ENCODE results near the gene FGFR3.

Gene FGFR3
- long read RNA-seq, donor 1, full-length matches to known transcripts, result 6 of 21 reads
- long read RNA-seq, donor 1, partial matches to known transcripts, result 15 of 21 reads
- long read RNA-seq, donor 1, other reads (novel, unspliced or antisense), result 0 of 21 reads
- long read RNA-seq, donor 2, full-length matches to known transcripts, result 3 of 16 reads
- long read RNA-seq, donor 2, partial matches to known transcripts, result 13 of 16 reads
- long read RNA-seq, donor 2, other reads (novel, unspliced or antisense), result 0 of 16 reads
- long read RNA-seq, donor 3, full-length matches to known transcripts, result 3 of 13 reads
- long read RNA-seq, donor 3, partial matches to known transcripts, result 10 of 13 reads
- long read RNA-seq, donor 3, other reads (novel, unspliced or antisense), result 0 of 13 reads
- long read RNA-seq, donor 4, full-length matches to known transcripts, result 3 of 20 reads
- long read RNA-seq, donor 4, partial matches to known transcripts, result 17 of 20 reads
- long read RNA-seq, donor 4, other reads (novel, unspliced or antisense), result 0 of 20 reads
- long read RNA-seq, donor 5, full-length matches to known transcripts, result 7 of 40 reads
- long read RNA-seq, donor 5, partial matches to known transcripts, result 33 of 40 reads
- long read RNA-seq, donor 5, other reads (novel, unspliced or antisense), result 0 of 40 reads
- long read RNA-seq, donor 6, full-length matches to known transcripts, result 5 of 56 reads
- long read RNA-seq, donor 6, partial matches to known transcripts, result 51 of 56 reads
- long read RNA-seq, donor 6, other reads (novel, unspliced or antisense), result 0 of 56 reads
- long read RNA-seq, donor 7, full-length matches to known transcripts, result 8 of 49 reads
- long read RNA-seq, donor 7, partial matches to known transcripts, result 41 of 49 reads
- long read RNA-seq, donor 7, other reads (novel, unspliced or antisense), result 0 of 49 reads
- long read RNA-seq, donor 8, full-length matches to known transcripts, result 6 of 18 reads
- long read RNA-seq, donor 8, partial matches to known transcripts, result 12 of 18 reads
- long read RNA-seq, donor 8, other reads (novel, unspliced or antisense), result 0 of 18 reads

DNA sequence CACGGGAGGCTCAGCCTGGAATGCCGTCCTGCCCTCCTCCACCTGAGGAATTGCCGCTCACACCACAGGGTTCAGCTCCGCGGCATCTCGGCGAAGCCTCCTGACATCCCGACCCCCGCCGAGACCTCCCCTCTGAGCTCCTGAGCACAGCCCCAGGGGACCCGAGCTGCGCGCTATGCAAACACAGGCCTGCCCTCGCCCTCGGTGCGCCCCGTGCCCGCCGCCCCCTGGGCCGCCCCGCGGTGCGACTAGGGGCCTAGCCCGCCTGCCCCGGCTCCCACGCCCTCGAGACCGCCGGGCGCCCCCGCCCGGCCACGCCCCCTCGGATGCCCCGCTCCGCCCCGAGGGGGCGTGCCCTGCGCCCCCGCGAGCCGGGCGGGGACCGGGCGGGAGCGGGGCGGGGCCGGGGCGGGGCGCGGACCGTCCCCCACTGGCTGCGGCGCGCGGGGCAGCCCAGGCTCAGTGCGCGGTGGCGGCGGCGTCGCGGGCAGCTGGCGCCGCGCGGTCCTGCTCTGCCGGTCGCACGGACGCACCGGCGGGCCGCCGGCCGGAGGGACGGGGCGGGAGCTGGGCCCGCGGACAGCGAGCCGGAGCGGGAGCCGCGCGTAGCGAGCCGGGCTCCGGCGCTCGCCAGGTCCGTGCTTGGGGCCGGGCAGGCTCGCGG lies at the start of gene FGFR3:
Gene FGFR3, plus strand, starts transcription at position 462 of the 664 bp plus-strand sequence. CDS start 642 bp downstream, outside the sequence.
- peak; percentile 82 for DNase-seq

DNA sequence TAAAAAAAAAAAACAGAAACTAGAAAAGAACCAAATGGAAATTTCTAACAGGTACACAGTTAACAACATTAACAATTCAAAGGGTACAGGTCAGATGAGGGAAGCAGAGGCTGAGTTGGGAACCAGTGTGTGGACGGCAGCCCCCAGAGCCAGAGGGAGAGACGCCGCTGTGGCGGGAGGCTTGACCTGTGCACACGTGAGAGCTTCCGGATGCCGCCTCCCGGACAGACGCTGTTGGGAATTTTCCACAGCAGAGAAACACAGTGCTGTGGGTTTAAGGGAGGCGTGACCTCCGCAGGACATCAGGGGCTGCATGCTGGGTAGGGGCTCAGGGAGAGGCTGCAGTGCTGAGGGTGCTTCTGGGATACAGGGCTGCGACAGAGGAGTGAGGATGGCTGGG lies 49.5 kb upstream of the FGFR3 start:
- DNase-seq, result no peak

- no peak for DNase-seq
These were observed 49.1 kb upstream of the FGFR3 start for GRCh38 chr4:1743975-1744374.

DNA sequence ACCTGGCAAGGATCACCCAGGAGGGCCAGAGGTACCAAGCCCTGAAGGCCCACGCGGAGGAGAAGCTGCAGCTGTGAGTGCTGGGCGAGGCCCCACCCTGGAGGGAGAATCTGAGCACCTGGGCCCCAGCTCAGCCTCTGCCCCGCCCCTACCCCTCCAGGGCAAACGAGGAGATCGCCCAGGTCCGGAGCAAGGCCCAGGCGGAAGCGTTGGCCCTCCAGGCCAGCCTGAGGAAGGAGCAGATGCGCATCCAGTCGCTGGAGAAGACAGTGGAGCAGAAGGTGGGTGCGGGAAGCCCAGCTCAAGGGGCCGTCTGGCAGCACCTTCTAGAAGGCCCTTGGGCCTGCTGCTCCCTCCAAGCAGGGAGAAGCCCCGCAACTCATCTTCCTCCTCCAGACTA lies 48.5 kb upstream of the FGFR3 start:
- DNase-seq, result no peak

DNA sequence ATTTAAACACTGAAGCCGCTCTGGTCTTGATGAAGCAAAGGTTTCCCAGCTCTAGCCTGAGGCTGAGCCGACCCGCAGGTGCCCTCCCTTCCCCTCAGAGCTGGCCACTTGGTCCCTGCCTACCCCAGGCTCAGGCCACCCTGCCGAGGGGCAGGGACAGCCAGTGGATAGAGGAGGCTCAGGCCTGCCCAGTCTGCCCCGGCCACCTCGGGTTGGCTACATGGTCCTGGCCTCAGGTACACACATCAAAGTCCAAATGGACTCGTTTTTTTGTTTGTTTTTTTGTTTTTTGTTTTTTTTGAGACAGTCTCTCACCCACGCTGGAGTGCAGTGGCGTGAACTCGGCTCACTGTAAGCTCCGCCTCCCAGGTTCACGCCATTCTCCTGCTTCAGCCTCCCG lies 47.9 kb upstream of the FGFR3 start:
- no peak for DNase-seq

GRCh38 chr4:1745697-1746096 lies 47.4 kb upstream of the FGFR3 start:
- DNase-seq, result no peak

DNA sequence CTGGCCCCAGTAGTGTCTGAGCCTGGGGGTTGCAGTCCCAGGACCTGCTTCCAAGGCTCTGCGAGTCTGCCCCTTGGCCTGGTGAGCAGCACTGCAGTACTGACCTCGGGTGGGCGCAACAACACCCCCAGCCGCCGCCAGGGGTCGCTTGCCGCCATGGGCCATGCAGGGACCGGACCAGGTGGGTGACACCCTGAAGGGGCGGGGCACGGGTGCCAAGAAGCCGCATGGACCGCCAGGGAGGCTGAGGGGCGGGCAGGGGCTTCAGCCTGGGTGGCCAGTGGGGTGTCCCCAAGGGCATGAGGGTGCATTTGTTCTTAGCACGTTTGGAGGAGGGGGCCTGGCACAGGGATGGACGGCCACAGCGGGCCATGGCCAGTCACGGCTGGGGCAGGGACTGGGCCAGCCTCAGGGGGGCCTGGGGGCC lies 46.8 kb upstream of the FGFR3 start:
- DNase-seq, result peak; percentile 66

GRCh38 chr4:1746919-1747602 lies 46.0 kb upstream of the FGFR3 start:
- DNase-seq, result no peak

GRCh38 chr4:1747603-1747967 lies 45.5 kb upstream of the FGFR3 start:
- DNase-seq, result no peak

DNA sequence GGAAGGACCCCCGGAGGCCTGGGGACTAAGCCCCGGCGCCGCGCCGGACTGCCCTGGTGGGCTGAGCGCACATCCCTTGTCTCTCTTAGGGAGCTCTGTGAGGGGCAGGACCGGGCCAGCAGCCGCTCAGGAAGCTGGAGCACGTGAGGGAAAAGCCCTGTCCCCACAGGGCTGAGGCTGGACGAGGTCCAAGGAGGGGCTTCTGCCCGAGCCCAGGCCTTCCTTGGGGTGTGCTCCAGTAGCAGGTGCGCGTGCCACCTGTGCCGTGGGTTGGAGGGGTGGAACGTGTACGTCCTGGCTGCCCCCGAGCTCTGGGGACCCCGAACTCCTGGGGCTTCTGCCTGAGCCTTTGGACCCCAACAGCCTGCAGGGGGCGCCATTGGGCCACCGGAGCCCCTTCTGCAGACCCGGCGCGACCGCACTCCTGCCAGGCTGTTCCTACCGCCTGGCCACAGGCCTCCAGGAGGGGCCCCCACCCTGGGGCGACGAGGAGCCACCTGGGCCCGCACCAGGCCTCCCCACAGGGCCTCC lies 44.6 kb upstream of the FGFR3 start:
- peak; percentile 79 for DNase-seq

DNA sequence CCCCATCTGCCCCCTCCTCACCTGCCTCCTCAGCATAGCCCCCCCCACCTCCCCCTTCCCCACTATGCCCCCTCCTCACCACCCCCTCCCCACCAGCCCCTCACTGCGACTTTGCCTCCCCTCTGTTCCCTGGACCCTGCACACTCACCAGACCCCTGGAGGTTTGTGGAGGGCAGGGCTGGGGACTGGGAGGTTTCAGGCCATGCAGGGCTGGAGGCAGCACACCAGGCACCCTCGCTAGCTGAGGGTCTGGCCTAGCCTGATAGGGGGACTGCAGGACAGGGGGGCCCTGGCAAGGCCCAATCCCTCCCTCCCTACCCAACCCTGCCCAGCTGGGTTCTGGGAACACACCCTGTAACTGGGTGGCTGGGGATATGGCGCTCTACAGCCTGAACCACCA lies 43.7 kb upstream of the FGFR3 start:
- DNase-seq, result no peak

DNA sequence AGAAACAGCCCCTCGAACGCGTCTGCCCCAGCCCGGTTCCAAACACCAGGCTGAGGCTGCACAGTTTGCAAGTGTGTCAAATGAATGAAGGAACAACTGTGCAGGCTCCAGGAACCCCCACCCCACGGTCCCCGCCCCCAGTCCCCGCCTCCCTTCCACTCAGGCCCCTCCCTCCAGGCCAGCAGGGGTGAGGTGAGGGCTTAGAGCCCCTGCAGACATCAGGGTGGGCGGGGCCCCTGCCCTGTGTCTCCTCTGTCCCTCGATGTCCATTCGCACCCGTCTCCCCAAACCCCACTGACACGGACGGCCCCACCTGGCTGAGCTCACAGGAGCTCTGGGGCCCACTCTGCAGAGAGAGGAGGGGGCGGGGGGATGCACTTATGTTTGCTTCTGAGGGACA lies 43.3 kb upstream of the FGFR3 start:
- no peak for DNase-seq

DNA sequence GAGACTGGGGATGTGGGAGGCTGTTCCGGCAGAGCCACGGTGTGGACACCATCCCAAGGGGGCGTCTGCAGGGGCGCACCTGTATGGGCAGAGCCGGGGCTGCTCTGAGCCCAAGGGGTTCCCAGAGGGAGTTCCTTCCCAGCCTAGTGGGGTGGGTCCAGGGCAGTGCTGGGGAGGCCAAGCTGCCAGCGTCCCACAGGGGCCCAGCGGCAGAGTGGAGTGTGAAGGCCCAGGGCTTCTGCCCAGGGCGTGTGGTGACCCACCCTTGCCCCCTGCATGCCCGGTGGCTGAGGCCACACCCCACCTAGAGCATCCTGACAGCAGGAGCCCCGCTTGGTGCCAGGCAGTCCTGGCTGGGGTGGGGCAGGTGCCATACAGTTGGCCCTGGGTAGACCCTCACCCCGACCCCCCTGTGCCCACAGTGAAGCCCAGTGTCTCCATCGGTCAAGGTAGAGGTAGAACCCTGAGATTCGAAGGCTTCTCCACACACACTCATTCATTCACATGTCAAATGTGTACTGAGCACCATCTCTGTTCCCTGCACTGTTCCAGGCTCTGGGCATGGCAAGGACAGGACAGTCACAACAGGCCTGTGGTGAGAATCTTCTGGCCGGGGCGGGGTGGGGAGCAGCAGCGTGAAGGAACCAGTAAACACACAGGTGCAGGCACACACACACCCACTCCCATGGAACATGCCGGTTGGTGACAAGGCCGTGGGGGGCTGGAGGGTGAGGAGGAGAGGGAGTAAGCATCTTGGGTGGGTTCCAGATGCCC lies 42.5 kb upstream of the FGFR3 start:
- DNase-seq, result no peak

GRCh38 chr4:1751155-1751918 lies 41.8 kb upstream of the FGFR3 start:
- no peak for DNase-seq

- DNase-seq, result no peak
These were observed 41.2 kb upstream of the FGFR3 start for GRCh38 chr4:1751919-1752283.

DNA sequence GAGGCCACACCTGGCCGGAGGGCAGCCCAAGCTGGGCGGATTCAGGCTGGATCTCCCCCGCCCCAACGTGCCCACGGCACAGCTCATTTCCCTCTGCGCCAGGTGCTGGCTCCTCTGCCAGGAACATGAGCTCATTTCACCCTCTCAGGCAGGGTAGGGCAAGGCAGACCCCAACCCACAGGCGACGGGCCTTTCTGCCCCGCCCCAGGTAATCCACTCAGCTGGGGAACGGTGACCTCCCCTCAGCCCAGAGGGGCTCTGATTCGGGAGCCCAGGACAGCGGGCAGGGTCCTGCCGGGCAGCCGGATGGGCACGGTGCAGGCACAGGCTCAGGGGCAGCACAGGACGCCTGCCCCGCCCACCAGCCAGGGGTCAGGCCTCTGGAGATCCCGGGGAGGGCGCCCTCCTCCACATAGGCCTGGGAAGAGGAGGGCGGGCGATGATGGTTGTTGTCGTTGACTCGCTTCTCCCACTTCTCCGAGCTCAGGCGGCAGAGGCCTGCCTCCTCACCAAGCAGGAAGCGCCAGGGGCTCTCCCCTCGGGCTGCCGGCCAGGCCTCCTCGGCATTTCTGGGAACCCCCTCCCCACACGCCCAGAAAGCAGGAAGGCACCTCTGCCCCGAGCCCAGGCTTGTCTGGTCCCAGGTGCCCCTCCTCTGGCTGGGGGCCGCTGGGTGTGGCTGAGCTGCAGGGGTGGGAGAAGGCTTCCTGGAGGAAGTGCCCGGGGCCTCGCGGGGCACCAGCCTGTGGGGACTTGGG lies 40.6 kb upstream of the FGFR3 start:
- peak; percentile 73 for DNase-seq

DNA sequence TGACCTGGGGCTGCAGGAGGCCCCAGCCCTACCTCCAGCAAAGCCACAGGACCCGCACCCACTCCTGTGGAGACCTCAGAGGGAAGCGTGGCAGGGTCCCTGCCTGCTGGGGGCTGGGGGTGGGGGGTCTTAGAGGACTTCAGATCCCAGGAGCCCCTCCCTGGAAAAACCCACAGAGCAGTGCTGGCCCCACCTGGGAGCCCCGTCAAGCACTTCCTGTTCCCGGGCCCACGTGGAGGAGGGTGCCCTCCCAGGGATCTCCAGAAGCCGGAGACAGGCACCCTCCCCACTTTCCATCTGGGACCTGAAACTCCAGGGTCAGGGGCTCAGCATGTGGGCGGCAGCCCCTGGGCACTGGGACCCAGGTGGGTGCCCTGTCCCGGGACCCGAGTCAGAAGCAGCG lies 39.8 kb upstream of the FGFR3 start:
- no peak for DNase-seq

GRCh38 chr4:1753697-1754311 lies 39.3 kb upstream of the FGFR3 start:
- DNase-seq, result peak; percentile 52

GRCh38 chr4:1754336-1754735 lies 38.8 kb upstream of the FGFR3 start:
- no peak for DNase-seq
